HCT116 (cell line): ENCODE results near the gene AHNAK. TPM values are rescaled to one million over a fixed set of nuclear protein-coding genes. Genes with fewer than 3 reads are reported as not detected.

Experiments
- ATAC-seq: fragments of 200-7000 bp; cut with Tn5 transposase; 2 replicates; pipeline ENCODE4 v1.9.1; 2020; ENCODE audit warnings: mild to moderate bottlenecking, moderate library complexity
- BruUV-seq: library from RNA; stranded (reverse); fragments of 400-500 nt; replicated peaks from 2 replicates; lab custom pipeline; 2021; lab: Mats Ljungman, UMichigan
- CTCF ChIA-PET: fragments of 300-600 bp; sonication (Branson Sonifier 250); formaldehyde crosslinking; loops from one replicate; lab custom pipeline; 2021; ENCODE audit warnings: antibody characterized with exemption; lab: Charles Lee
- POLR2A ChIA-PET: fragments of 300-600, 350-600 bp; sonication (Branson Sonifier 250); formaldehyde crosslinking; loops from one replicate; lab custom pipeline; 2021; ENCODE audit warnings: antibody characterized with exemption; lab: Charles Lee
- RAD21 ChIA-PET, 2 experiments: fragments of 300-600 bp; sonication (Branson Sonifier 250); formaldehyde crosslinking; loops; one replicate each; lab custom pipeline; 2023; ENCODE audit warnings: low total read pairs in 2 of 2; ENCODE audit not compliant: uncharacterized antibody in 2 of 2, unreplicated experiment in 2 of 2, low non-redundant PET in 1 of 2; lab: Charles Lee
- DNase-seq: peaks from one replicate; pipeline ENCODE4 v3.0.0-alpha.2; 2010; ENCODE audit warnings: low read depth, low spot score
- H2AFZ ChIP-seq: fragments of 200-600 bp; shearing (Covaris generic), sonication (generic); 2 replicates; pipeline ENCODE4 v1.6.1; 2017; ENCODE audit warnings: low read depth, mixed run types, mixed read lengths, antibody characterized with exemption, low read length; ENCODE audit not compliant: poor library complexity, severe bottlenecking
- H3K27ac ChIP-seq: 2 replicates; pipeline ENCODE4 v1.5.1; 2012; ENCODE audit warnings: low read depth, low read length
- H3K27me3 ChIP-seq: fragments of 200-600 bp; sonication (generic); 2 replicates; pipeline ENCODE4 v1.6.1; 2016; ENCODE audit warnings: mixed run types, low read length, mixed read lengths; ENCODE audit not compliant: insufficient read depth
- H3K36me3 ChIP-seq, 2 experiments: fragments of 200-500 bp in 1 of 2; fragments of 200-600 bp in 1 of 2; sonication (Bioruptor generic) in 1 of 2; sonication (generic) in 1 of 2; 2 replicates each; pipeline versions ENCODE4 v1.5.1 to v1.6.1; 2014 to 2016; ENCODE audit warnings: low read length in 2 of 2, inconsistent platforms in 1 of 2, mixed read lengths in 1 of 2, mixed run types in 1 of 2; ENCODE audit not compliant: insufficient read depth in 2 of 2, control insufficient read depth in 1 of 2
- H3K4me1 ChIP-seq, 2 experiments: fragments of 200-600 bp in 1 of 2; sonication (generic) in 1 of 2; 2 replicates each; pipeline versions ENCODE4 v1.5.1 to v1.6.1; 2012 to 2017; ENCODE audit warnings: low read length in 2 of 2, inconsistent platforms in 1 of 2, mild to moderate bottlenecking in 1 of 2, mixed read lengths in 1 of 2, mixed run types in 1 of 2, moderate library complexity in 1 of 2; ENCODE audit not compliant: insufficient read depth in 2 of 2, control insufficient read depth in 1 of 2
- H3K4me2 ChIP-seq: fragments of 200-600 bp; sonication (generic); 2 replicates; pipeline ENCODE4 v1.6.1; 2017; ENCODE audit warnings: mixed run types, low read length, mixed read lengths
- H3K4me3 ChIP-seq, 2 experiments: fragments of 200-600 bp in 1 of 2; sonication (generic) in 1 of 2; replicated peaks in 1 of 2; 2 replicates each; pipeline ENCODE4 v1.5.1; 2011 to 2016; ENCODE audit warnings: low read length in 2 of 2, control low read depth in 1 of 2, low read depth in 1 of 2, mild to moderate bottlenecking in 1 of 2, mixed read lengths in 1 of 2, mixed run types in 1 of 2
- H3K79me2 ChIP-seq: fragments of 200-600 bp; sonication (generic); 2 replicates; pipeline ENCODE4 v1.6.1; 2017; ENCODE audit warnings: mild to moderate bottlenecking, mixed run types, low read length, moderate library complexity, mixed read lengths; ENCODE audit not compliant: insufficient read depth
- H3K9ac ChIP-seq: fragments of 200-600 bp; sonication (generic); 2 replicates; pipeline ENCODE4 v1.6.1; 2016; ENCODE audit warnings: low read length, mixed read lengths
- H3K9me2 ChIP-seq: fragments of 200-600 bp; sonication (generic), shearing (Covaris generic); 2 replicates; pipeline ENCODE4 v1.6.1; 2017; ENCODE audit warnings: mixed run types, mild to moderate bottlenecking, moderate library complexity; ENCODE audit not compliant: insufficient read depth
- H3K9me3 ChIP-seq, 2 experiments: fragments of 200-500 bp in 1 of 2; fragments of 200-600 bp in 1 of 2; sonication (Bioruptor generic) in 1 of 2; sonication (generic) in 1 of 2; 2 replicates each; pipeline ENCODE4 v1.6.1; 2014 to 2017; ENCODE audit warnings: low read length in 2 of 2, mixed read lengths in 2 of 2, inconsistent platforms in 1 of 2, low read depth in 1 of 2, mild to moderate bottlenecking in 1 of 2, mixed run types in 1 of 2, moderate library complexity in 1 of 2; ENCODE audit not compliant: control insufficient read depth in 1 of 2, insufficient read depth in 1 of 2
- H4K20me1 ChIP-seq: fragments of 200-600 bp; sonication (generic), shearing (Covaris generic); 2 replicates; pipeline ENCODE4 v1.6.1; 2017; ENCODE audit warnings: mixed run types, mild to moderate bottlenecking, moderate library complexity; ENCODE audit not compliant: insufficient read depth
- EGR1 ChIP-seq: IDR thresholded peaks from 2 replicates; pipeline ENCODE4 v1.6.1; 2012; ENCODE audit warnings: low read depth
- EZH2phosphoT487 ChIP-seq: fragments of 200-600 bp; IDR thresholded peaks from 2 replicates; pipeline ENCODE4 v1.6.1; 2018; ENCODE audit warnings: antibody characterized with exemption, borderline replicate concordance
- FOSL1 ChIP-seq: IDR thresholded peaks from 2 replicates; pipeline ENCODE4 v1.6.1; 2012; ENCODE audit warnings: low read depth
- JUND ChIP-seq: IDR thresholded peaks from 2 replicates; pipeline ENCODE4 v1.6.1; 2012
- POLR2A ChIP-seq: IDR thresholded peaks from 2 replicates; pipeline ENCODE4 v1.7.0; 2011; ENCODE audit warnings: borderline replicate concordance; ENCODE audit not compliant: insufficient read depth, insufficient read length; ENCODE audit errors: extremely low read depth
- TCF7L2 ChIP-seq: IDR thresholded peaks from 2 replicates; pipeline ENCODE4 v1.7.0; 2011; ENCODE audit warnings: borderline replicate concordance, inconsistent platforms; ENCODE audit not compliant: insufficient read depth, insufficient read length; ENCODE audit errors: extremely low read depth
- YY1 ChIP-seq: IDR thresholded peaks from 2 replicates; pipeline ENCODE4 v1.6.1; 2011; ENCODE audit warnings: low read length, low read depth, moderate library complexity, mild to moderate bottlenecking; ENCODE audit not compliant: insufficient replicate concordance; ENCODE audit errors: extremely low read depth
- intact Hi-C: fragments of 100-400 bp; cut with micrococcal nuclease; formaldehyde crosslinking; loops from 2 replicates; pipeline ENCODE4 v1.10.0; 2022
- total RNA-seq: library from RNA; stranded (reverse); gene quantifications from one replicate; pipeline ENCODE4 v1.2.1, GENCODE V29; 2021; ENCODE audit not compliant: unreplicated experiment
- TF ChIP-seq, protein P1 (sequence below): IDR thresholded peaks from 2 replicates; pipeline ENCODE4 v1.6.1; 2012; ENCODE audit warnings: low read depth
- TF ChIP-seq, protein P2 (sequence below): IDR thresholded peaks from 2 replicates; pipeline ENCODE4 v1.6.1; 2011; ENCODE audit warnings: mild to moderate bottlenecking, low read length, moderate library complexity; ENCODE audit not compliant: insufficient replicate concordance; ENCODE audit errors: extremely low read depth

The AHNAK gene
- total RNA-seq, 1 experiment from 2014 or later, result 239 TPM

DNA sequence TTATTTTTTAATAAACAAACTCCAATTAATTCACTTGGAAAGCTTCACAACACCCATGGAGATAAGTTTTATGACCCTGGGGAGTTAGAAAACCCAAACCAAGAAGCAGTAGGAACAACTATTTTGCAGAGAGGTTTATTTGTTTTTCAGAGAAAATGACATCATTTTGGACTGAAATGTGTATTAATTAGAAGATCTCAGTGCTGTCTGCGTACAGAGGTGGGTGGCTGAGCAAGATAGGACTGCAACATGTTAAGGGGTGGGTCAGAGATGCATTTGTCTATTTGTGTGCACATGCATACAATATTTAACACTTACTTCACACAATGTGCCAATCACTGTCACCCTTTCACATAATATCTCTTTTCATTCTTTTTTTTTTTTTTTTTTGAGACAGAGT, 126.7 kb downstream of the AHNAK start:
- Histone ChIP-seq H3K4me3 (no peak overlapping the region), H3K27ac (no peak overlapping the region), H3K9me2 (no peaks in the 10 kb centered on the region), H3K4me1 (peaks cover 0 to 9% of the 10 kb centered on the region in 2 experiments; a peak in 2 of 4 replicates), H3K9ac (no peak overlapping the region), H2AFZ (no peak overlapping the region), H4K20me1 (no peaks in the 10 kb centered on the region), H3K79me2 (no peaks in the 10 kb centered on the region), H3K36me3 (no peaks in the 10 kb centered on the region), H3K4me2 (no peak overlapping the region), H3K27me3 (no peaks in the 10 kb centered on the region), H3K9me3 (no peaks in the 10 kb centered on the region)
- POLR2A ChIA-PET, result no interaction called here
- ATAC-seq, result no peak
- TF ChIP-seq YY1, result no peak
- no peak for TF ChIP-seq FOSL1
- no peak for TF ChIP-seq EGR1
- TF ChIP-seq, protein P1, sequence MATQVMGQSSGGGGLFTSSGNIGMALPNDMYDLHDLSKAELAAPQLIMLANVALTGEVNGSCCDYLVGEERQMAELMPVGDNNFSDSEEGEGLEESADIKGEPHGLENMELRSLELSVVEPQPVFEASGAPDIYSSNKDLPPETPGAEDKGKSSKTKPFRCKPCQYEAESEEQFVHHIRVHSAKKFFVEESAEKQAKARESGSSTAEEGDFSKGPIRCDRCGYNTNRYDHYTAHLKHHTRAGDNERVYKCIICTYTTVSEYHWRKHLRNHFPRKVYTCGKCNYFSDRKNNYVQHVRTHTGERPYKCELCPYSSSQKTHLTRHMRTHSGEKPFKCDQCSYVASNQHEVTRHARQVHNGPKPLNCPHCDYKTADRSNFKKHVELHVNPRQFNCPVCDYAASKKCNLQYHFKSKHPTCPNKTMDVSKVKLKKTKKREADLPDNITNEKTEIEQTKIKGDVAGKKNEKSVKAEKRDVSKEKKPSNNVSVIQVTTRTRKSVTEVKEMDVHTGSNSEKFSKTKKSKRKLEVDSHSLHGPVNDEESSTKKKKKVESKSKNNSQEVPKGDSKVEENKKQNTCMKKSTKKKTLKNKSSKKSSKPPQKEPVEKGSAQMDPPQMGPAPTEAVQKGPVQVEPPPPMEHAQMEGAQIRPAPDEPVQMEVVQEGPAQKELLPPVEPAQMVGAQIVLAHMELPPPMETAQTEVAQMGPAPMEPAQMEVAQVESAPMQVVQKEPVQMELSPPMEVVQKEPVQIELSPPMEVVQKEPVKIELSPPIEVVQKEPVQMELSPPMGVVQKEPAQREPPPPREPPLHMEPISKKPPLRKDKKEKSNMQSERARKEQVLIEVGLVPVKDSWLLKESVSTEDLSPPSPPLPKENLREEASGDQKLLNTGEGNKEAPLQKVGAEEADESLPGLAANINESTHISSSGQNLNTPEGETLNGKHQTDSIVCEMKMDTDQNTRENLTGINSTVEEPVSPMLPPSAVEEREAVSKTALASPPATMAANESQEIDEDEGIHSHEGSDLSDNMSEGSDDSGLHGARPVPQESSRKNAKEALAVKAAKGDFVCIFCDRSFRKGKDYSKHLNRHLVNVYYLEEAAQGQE, result no peak
- TF ChIP-seq JUND, result no peak
- TF ChIP-seq TCF7L2, result no peak
- TF ChIP-seq EZH2phosphoT487, result no peak
- TF ChIP-seq, protein P2, sequence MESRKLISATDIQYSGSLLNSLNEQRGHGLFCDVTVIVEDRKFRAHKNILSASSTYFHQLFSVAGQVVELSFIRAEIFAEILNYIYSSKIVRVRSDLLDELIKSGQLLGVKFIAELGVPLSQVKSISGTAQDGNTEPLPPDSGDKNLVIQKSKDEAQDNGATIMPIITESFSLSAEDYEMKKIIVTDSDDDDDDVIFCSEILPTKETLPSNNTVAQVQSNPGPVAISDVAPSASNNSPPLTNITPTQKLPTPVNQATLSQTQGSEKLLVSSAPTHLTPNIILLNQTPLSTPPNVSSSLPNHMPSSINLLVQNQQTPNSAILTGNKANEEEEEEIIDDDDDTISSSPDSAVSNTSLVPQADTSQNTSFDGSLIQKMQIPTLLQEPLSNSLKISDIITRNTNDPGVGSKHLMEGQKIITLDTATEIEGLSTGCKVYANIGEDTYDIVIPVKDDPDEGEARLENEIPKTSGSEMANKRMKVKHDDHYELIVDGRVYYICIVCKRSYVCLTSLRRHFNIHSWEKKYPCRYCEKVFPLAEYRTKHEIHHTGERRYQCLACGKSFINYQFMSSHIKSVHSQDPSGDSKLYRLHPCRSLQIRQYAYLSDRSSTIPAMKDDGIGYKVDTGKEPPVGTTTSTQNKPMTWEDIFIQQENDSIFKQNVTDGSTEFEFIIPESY, result no peak
- no peak for TF ChIP-seq POLR2A
- no TSS peak for BruUV-seq
- no peak for DNase-seq
- CTCF ChIA-PET, result no interaction called here
- RAD21 ChIA-PET, result no interaction called here
- intact Hi-C loops, result no loop called here
